GM19035 (cell line): Measurements from ENCODE around the gene RABIF.
"Not testable (repeated sequence)": the region's sequence is repeated elsewhere in the genome, so short reads cannot be mapped to it uniquely, and the experiment has no call there.

Experiments used
- ATAC-seq: cut with Tn5 transposase; IDR thresholded peaks from one replicate; pipeline ENCODE4 v1.9.1; 2021; ENCODE audit not compliant: unreplicated experiment

Gene RABIF

DNA sequence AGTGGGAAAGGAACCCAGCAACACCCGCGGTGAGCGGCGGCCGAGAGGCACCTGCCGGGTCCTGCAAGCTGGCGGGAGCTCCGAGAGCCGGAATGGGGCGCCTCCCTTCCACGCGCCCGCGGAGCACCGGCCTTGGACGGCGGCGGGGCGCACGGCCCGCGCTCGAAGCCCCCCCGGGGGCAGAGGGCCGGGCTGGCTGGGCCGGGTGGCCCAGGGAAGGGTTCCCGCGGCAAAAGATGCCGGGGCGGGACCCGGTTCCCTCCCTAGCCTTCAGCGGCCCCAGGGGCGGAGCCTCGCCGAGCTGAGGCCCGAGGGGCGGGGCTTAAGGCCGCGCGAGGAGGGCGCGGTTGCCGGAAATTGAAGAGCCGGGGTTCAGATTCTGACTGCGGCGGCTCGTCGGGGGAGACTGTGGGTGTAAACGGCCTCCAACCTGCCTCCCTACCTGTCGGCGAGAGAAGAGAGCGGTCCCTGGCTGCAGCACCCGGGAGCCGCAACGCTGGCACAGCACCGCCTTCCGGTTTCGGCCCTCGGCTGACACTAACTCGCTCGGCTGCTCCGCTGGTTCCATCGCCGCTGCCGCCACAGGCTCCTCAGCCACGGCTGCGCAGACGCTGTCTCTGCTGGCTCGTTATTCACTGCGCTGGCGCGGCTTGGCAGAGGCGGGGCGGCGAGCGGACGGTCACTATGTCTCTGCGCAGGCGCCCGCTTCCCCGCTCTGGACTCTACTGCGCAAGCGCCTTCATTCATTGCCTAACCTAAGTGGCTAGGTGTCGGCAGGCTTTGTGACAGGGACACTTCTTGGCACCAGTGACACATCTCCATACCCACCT lies at the start of gene RABIF:
Gene RABIF (minus strand): TSS at position 619 of the 830 bp plus-strand sequence. CDS start 51 bp downstream, at position 568.
- peak; percentile 91 for ATAC-seq

DNA sequence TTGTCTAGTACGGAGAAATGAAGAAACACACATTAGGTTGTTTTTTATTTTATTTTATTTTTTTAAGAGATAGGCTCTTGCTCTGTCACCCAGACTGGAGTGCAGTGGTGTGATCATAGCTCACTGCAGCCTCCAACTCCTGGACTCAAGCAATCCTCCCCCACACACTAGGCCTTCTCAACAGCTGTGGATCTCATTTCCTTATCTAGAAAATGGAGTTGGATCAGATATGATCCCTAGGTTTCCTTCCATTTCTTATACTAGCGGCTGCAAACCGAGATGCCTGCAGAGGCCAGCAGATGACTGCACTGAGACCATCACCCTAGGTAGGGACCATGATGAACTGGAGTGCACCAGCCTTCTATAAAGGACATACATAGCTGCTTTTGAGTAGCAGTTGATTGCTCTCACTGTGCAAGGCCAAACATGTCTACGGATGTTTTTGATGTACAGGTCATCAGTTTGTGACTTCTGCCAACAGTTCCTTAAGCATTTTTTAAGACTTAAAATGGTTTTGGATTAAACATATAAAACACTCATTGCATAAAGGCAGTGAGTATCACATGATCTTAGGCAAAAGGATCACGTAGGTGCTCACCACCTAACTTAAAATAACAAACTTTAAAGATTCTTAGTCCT lies 49.5 kb upstream of the RABIF start:
- ATAC-seq: no peak

DNA sequence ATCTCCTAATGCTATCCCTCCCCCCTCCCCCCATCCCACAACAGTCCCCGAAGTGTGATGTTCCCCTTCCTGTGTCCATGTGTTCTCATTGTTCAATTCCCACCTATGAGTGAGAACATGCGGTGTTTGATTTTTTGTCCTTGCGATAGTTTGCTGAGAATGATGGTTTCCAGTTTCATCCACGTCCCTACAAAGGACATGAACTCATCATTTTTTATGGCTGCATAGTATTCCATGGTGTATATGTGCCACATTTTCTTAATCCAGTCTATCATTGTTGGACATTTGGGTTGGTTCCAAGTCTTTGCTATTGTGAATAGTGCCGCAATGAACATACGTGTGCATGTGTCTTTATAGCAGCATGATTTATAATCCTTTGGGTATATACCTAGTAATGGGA lies 47.5 kb upstream of the RABIF start:
- not testable (repeated sequence) for ATAC-seq

DNA sequence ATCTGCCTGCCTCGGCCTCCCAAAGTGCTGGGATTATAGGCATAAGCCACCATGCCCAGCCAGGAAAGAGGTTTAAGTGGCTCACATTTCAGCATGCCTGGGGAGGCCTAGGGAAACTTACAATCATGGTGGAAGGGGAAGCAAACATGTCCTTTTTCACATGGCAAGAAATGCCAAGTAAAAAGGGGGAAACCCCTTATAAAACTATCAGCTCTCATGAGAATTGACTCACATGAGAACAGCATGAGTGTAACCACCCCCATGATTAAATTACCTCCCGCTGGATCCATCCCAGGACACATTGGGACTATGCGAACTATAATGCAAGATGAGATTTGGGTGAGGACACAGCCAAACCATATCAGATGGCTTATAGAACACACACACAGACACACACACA lies 46.9 kb upstream of the RABIF start:
- no peak for ATAC-seq

DNA sequence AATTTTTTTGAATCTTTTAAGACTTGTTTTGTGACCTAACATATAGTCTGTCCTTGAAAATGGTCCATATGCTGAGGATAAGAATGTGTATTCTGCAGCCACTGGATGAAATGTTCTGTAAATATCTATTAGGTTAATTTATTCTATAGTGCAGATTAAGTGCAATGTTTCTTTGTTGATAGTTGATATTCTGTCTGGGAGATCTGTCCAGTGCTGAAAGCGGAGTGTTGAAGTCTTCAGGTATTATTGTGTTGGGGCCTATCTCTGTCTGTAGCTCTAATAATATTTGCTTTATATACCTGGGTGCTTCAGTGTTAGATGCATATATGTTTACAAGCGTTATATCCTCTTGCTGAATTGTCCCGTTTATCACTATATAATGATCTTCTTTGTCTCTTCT lies 45.8 kb upstream of the RABIF start:
- no peak for ATAC-seq

- ATAC-seq: no peak
Measured at GRCh38 chr1:202932476-202932875, 43.5 kb upstream of the RABIF start.

GRCh38 chr1:202926581-202927491 lies 37.9 kb upstream of the RABIF start, which contains the start of gene KLHL12:
KLHL12 (minus strand) TSS chr1:202927234; CDS start chr1:202925162, 2,072 bp downstream.
- peak; percentile 94 for ATAC-seq

DNA sequence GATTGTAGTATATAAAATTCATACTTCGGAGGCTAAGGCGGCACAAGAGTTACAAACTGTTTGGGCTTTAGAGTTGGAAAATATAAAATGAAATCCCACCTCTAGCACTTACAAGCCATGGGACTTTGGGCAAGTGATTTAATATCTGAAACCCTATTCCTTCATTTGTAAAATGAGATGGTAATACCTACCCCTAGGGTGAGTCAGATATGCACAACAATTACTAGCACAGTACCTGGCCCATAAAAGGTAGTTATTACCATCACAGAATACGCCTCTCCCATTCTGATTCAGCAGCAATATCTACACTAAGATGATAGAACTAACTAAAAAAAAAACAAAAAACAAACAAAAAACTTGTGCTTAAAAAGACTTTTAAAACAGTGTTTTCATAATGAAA lies 34.6 kb upstream of the RABIF start:
- ATAC-seq: no peak

GRCh38 chr1:202919615-202920014 lies 30.7 kb upstream of the RABIF start:
- no peak for ATAC-seq

GRCh38 chr1:202915146-202915545 lies 26.2 kb upstream of the RABIF start:
- ATAC-seq: no peak

DNA sequence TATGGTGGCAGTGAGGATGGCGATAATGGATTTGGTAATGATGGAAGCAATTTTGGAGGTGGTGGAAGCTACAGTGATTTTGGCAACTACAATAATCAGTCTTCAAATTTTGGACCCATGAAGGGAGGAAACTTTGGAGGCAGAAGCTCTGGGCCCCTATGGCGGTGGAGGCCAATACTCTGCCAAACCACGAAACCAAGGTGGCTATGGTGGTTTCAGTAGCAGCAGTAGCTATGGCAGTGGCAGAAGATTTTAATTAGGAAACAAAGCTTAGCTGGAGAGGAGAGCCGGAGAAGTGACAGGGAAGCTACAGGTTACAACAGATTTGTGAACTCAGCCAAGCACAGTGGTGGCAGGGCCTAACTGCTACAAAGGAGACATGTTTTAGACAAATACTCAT lies 23.5 kb upstream of the RABIF start:
- ATAC-seq: not testable (repeated sequence)

- ATAC-seq: no peak
Measured at GRCh38 chr1:202909494-202909893, 20.5 kb upstream of the RABIF start.

GRCh38 chr1:202908998-202909397 lies 20.0 kb upstream of the RABIF start:
- no peak for ATAC-seq

- no peak for ATAC-seq
Measured at GRCh38 chr1:202905331-202905730, 16.4 kb upstream of the RABIF start.

- ATAC-seq: not testable (repeated sequence)
Measured at GRCh38 chr1:202903808-202904207, 14.9 kb upstream of the RABIF start.

DNA sequence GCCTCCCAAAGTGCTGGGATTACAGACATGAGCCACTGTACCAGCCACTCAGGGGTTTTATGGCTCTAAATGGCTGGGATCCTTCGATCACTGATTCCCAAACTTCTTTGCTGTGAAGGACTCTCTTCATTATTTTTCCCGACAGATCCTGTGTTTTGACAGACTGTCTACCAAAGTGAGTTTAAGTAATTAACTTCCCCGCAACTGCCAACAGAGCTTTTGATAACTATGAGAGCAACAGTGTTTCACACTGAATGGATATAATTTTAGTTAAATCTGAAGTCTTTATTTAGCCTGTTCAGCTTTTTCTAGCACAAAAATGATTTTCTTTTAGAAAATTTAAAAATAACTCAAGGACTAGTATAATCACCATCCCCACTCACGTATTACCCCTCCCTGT lies 12.6 kb upstream of the RABIF start:
- ATAC-seq: no peak

- ATAC-seq: no peak
Measured at GRCh38 chr1:202892501-202892900, 3.6 kb upstream of the RABIF start.

DNA sequence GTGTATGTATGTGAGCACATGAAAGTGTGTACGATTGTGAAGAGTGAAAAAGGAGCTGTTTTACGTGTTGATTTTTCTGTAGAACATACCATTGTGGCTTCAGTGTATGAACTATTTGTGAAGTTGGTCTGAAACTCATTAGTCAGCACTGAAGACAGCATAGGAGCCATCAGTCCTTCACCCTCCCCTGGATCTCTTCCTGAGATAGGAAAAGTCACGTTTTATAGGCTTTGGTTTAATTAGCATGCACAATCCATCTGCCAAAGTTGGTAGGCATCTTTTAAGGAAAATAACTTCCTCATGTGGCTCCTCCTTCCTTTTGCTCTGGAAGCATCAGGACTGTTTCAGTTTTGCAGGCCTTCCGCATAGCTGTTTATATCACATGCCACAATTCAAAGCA lies 1.4 kb upstream of the RABIF start:
- no peak for ATAC-seq

DNA sequence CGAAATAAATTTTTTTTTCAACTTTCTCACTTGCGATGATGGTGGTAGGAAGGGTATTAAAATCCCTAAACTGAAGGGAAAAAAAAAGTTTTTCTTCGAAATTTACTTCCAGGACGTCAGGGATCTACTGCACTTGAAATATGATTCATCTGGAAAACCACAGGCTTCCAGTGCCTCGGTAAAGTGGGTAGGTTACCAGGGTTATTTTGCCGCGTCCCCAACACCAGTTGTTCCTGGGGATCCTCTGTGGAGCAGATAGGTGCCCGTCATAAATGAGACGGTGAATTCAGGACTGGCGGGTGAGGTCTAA lies 773 bp downstream of the RABIF start:
- no peak for ATAC-seq

- no peak for ATAC-seq
Measured at GRCh38 chr1:202880961-202881460, 7.9 kb downstream of the RABIF start.

- ATAC-seq: no peak
Measured at GRCh38 chr1:202880062-202880461, 8.9 kb downstream of the RABIF start.
